Omental fat pad (tissue), 4 donors: Measurements from ENCODE around the gene RECQL5. TPM values are rescaled to one million over a fixed set of nuclear protein-coding genes. Genes with fewer than 3 reads are reported as not detected.

Experiments used
- ATAC-seq: fragments of 150-250 bp; one replicate; pipeline ENCODE4 v1.9.1; 2016; ENCODE audit warnings: mild to moderate bottlenecking, moderate library complexity; ENCODE audit not compliant: low FRiP score
- DNase-seq: peaks from one replicate; pipeline ENCODE4 v3.0.0-alpha.2; 2019; ENCODE audit warnings: low spot score
- CTCF ChIP-seq, 3 donors: fragments of 450-650 bp; IDR thresholded peaks; one replicate each; pipeline ENCODE4 v1.5.1; 2016 to 2017; ENCODE audit warnings: antibody characterized with exemption in 3 of 3, mild to moderate bottlenecking in 3 of 3, moderate library complexity in 2 of 3
- total RNA-seq, 4 donors: library from RNA; depleted of rRNA; stranded (reverse); fragments of >200 nt; gene quantifications; one replicate each; pipeline ENCODE4 v1.1.0, GENCODE V29; 2016

The RECQL5 gene
- total RNA-seq, 4 donors from 2014 or later = 10.9 to 20.6 (median 13.3) TPM

GRCh38 chr17:75693500-75694481 is 26.8 kb upstream of the RECQL5 start:
- ATAC-seq (peak; percentile 47), DNase-seq (peak; percentile 38)
- TF ChIP-seq CTCF (IDR thresholded peaks at IDR 0.05) = no peak

- DNase-seq (no peak), ATAC-seq (no peak)
- no peak for TF ChIP-seq CTCF (IDR thresholded peaks at IDR 0.05)
These were observed 26.0 kb upstream of the RECQL5 start for GRCh38 chr17:75692976-75693375.

- no peak for DNase-seq
- no peak for TF ChIP-seq CTCF (IDR thresholded peaks at IDR 0.05)
- ATAC-seq = no peak
These were observed 25.1 kb upstream of the RECQL5 start for GRCh38 chr17:75691801-75692626.

GRCh38 chr17:75691371-75691791 is 24.4 kb upstream of the RECQL5 start:
- no peak for TF ChIP-seq CTCF (IDR thresholded peaks at IDR 0.05)
- ATAC-seq = no peak
- DNase-seq = no peak

GRCh38 chr17:75689441-75689873 is 22.5 kb upstream of the RECQL5 start:
- ATAC-seq (no peak), DNase-seq (no peak)
- TF ChIP-seq CTCF (IDR thresholded peaks at IDR 0.05) = no peak

GRCh38 chr17:75688209-75688825 is 21.4 kb upstream of the RECQL5 start:
- no peak for TF ChIP-seq CTCF (IDR thresholded peaks at IDR 0.05)
- ATAC-seq (no peak), DNase-seq (no peak)
